AG04449 (cell line): ENCODE data around the gene ZSCAN18.

Experiments used
- CTCF ChIA-PET: fragments of 350-600 bp; formaldehyde crosslinking; extraction: SDS; loops from one replicate; lab custom pipeline; 2021; ENCODE audit warnings: antibody characterized with exemption; lab: Yijun Ruan, JAX
- POLR2A ChIA-PET: fragments of 400-600, 350-600 bp; formaldehyde crosslinking; extraction: SDS; loops from one replicate; lab custom pipeline; 2020; ENCODE audit warnings: antibody characterized with exemption, inconsistent platforms; lab: Yijun Ruan, JAX
- DNase-seq: peaks from one replicate; pipeline ENCODE4 v3.0.0-alpha.2; 2010; ENCODE audit warnings: low read depth, low spot score
- H3K4me3 ChIP-seq: 2 replicates; pipeline ENCODE4 v1.5.1; 2011; ENCODE audit warnings: low read depth, mild to moderate bottlenecking, control low read depth, low read length
- TF ChIP-seq, protein P1 (sequence below): IDR thresholded peaks from one replicate; pipeline ENCODE4 v1.5.1; 2011; ENCODE audit warnings: mild to moderate bottlenecking, moderate library complexity, low read length, control low read depth, inconsistent platforms; ENCODE audit not compliant: insufficient read depth; ENCODE audit errors: missing control alignments

The ZSCAN18 gene

DNA sequence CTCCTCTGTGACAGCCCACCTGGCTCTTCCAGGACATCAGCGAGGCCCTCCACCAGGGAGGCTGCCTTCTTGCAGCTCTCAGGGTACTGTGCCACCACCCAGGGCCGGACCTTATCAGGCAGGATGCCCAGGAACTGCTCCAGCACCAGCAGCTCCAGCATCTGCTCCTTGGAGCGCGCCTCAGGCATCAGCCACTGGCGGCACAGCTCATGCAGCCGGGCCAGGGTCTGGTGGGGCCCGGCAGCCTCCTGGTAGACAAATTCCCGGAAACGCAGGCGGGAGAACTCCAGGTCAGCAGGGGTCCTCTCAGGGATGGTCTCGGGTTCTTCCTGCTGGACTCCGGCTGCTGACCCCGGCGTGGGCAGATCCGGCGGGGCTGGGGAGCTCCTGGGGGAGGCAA, 8.2 kb downstream of the ZSCAN18 start:
- TF ChIP-seq, protein P1, sequence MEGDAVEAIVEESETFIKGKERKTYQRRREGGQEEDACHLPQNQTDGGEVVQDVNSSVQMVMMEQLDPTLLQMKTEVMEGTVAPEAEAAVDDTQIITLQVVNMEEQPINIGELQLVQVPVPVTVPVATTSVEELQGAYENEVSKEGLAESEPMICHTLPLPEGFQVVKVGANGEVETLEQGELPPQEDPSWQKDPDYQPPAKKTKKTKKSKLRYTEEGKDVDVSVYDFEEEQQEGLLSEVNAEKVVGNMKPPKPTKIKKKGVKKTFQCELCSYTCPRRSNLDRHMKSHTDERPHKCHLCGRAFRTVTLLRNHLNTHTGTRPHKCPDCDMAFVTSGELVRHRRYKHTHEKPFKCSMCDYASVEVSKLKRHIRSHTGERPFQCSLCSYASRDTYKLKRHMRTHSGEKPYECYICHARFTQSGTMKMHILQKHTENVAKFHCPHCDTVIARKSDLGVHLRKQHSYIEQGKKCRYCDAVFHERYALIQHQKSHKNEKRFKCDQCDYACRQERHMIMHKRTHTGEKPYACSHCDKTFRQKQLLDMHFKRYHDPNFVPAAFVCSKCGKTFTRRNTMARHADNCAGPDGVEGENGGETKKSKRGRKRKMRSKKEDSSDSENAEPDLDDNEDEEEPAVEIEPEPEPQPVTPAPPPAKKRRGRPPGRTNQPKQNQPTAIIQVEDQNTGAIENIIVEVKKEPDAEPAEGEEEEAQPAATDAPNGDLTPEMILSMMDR = no peak
- no peak for DNase-seq
- ChIA-PET POLR2A (no interaction called here), CTCF (no interaction called here)
- H3K4me3 ChIP-seq = no peak overlapping the region

DNA sequence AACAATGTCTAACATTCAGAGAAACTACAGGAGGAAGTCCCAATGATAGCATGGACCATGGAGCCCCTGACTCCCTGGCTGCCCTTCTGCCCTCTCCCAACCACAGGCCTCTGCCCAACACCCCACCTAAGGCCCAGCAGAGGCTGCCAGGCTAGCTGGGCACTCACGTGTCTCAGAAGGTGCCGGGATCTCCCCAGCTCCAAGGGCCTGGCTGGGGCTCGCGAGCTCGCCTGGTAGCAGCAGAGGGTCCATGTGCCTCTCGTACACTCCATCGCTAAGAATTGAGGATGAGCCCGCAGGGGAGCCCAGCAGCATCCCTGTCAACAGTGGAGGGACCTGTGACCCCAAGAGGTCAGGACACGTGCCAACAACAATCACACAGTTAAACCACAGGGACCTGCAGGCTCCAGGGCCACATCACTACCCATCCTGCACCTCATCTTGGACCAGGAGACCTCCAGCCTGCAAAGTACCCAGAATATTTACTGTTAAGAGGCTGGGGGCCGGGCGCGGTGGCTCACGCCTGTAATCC, 9.4 kb downstream of the ZSCAN18 start:
- CTCF ChIA-PET = no interaction called here
- POLR2A ChIA-PET = no interaction called here
- TF ChIP-seq, protein P1 = no peak
- no peak for DNase-seq
- no peak overlapping the region for H3K4me3 ChIP-seq

DNA sequence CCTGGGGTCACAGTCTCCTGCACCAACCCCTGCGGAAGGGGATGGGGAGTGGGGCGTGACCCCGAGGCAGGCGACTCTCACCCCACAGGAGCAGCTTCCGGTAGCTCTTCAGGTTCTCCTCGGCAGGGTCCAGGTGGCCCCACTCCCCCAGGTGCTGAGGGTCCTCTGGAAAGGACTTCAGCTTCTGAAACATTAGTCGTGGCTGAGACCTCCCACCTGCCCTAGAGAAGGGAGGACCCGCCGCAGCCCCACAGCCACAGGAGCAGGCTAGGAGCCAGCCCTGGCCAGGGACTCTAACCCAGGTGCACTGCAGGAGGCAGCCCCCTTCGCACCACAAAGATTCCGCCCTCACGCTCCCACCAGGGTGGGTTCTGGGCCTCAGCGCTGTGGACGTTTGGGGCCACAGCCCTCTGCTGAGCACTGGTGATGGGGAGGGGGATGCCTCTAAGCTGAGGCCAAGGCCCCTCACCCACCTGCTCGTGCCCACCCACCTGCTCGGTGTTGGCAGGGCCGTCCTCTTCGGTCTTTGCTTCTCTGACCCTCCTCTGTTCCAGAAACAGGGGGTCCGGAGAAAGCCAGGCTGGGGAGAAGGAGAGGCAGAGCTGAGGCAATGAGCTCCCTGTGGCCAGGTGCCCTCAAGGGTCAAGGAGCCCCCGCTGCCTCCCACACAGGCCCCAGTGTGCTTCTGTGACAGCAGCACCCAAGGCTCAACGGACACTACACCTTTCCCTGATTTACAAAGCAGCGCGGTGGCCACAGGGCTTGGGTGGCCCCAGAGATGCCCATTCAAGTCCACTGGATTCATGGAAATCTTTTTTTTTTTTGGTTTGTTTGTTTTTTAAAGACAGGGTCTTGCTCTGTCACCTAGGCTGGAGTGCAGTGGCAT, 11.0 kb downstream of the ZSCAN18 start:
- ChIA-PET CTCF (no interaction called here), POLR2A (no interaction called here)
- TF ChIP-seq, protein P1 = no peak
- no peak overlapping the region for H3K4me3 ChIP-seq
- no peak for DNase-seq

DNA sequence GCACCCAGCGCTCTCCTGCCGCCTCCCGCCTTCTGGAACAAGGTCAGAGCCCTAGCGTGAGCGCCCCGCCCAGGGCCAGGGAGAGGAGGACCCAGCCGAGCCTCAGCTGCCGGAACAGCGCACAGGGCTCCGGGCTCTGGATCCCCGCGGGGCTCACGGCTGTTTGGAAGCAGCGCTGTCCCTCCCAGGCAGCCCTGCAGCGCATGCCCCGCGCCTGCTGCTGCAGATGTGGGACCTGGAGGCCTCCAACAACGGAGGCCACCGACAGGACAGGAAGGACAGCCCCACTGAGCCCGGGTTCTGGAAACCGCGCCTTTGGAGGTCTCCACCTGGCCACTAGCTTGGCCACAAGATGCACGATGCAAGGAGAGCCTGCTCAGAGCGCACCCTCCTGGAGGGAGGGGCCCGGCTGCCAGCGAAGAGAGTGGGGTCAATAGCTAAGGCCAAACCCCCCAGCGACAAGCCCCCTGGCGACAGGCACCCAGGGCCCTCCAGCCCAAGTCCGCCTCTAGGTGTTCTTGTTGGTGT, 12.6 kb downstream of the ZSCAN18 start:
- no peak for DNase-seq
- TF ChIP-seq, protein P1 = no peak
- POLR2A ChIA-PET = no interaction called here

DNA sequence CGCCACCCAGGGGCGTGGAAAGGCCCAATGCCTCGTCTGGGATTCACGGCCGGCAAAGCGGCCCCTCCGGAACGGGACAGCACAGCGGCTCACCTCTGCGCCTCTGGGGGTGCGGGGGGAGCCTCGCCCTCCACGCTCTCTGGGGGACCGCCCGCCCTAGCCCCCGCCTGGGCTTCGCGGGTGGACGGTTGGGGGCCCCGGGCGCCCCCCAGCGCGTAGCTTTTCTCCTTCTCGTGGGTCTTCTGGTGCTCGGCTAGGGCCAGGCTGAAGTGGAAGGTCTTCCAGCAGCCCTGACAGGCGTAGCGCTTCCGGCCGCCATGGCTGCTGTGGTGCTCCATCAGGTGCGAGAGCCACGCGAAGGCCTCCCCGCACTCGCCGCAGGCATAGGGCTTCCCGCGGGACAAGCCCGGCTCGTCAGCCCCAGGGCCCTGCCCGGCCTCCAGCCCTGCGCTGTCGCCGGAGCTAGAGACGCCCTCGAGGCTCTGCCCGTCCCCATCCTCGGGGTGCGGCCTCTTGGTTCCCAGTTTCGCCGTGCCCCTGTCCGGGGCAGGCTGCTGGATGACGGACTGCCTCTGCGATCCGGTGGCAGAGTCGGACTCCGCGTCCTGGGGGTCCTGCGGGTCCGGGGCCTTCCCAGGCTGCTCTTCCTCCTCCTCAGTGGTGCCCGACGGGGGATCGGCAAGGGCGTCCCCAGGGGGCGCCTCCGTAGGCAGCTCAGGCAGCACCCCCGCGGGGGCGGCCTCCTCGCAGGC, 13.3 kb downstream of the ZSCAN18 start:
- no peak overlapping the region for H3K4me3 ChIP-seq
- CTCF ChIA-PET = no interaction called here
- DNase-seq = no peak
- TF ChIP-seq, protein P1 = no peak
- POLR2A ChIA-PET = no interaction called here

More for the DNA sequence above, 12.6 kb downstream of the ZSCAN18 start:
- no peak overlapping the region for H3K4me3 ChIP-seq
- CTCF ChIA-PET = no interaction called here

DNA sequence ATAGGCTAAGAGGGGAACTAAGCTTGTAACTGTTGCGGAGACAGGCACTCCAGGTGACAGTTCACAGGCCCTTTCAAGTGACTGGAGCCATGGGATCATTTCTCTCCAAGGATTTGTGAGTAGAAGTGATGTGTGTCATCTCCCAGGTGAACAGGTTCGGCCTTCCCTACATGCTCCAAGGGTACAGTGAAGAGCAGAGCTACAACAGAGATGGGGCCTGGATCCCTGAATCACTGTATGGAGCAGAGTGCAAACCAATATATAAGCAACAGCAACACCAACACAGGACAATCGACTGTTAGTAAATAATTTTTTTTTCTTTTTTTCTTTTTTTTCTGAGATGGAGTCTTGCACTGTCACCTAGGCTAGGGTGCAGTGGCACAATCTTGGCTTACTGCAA, 15.0 kb downstream of the ZSCAN18 start:
- POLR2A ChIA-PET = no interaction called here
- DNase-seq = no peak
- TF ChIP-seq, protein P1 = no peak
- no peak overlapping the region for H3K4me3 ChIP-seq
- CTCF ChIA-PET = no interaction called here
